ENCODE results near the gene FAM219B. TPM values are rescaled to one million over a fixed set of nuclear protein-coding genes. Genes with fewer than 3 reads are reported as not detected.
A peak's percentile ranks its signal among the peaks of the same experiment; 100 is the strongest.

Gene FAM219B
- total and polyA plus RNA-seq, 10 of the 15 experiments (the other 5 are each of a cell fraction or from before 2014, with no cell fraction given) = 7.6 to 53.2 (median 29.4) TPM

- TF ChIP-seq ZNF592 (IDR thresholded peaks at IDR 0.05) (no peak), IKZF1 (conservative IDR thresholded peaks at IDR 0.05) (peak; percentile 86), USF1 (IDR thresholded peaks at IDR 0.05; ENCODE audit: borderline replicate concordance, extremely low read length, insufficient read depth, low read depth, low read length) (no peak), ZNF274 (IDR thresholded peaks at IDR 0.05; ENCODE audit: insufficient read depth, insufficient read length) (no peak), CBX3 (IDR thresholded peaks at IDR 0.05; ENCODE audit: borderline replicate concordance, low read depth) (no peak), MEF2A (IDR thresholded peaks at IDR 0.05; ENCODE audit: insufficient read depth, low read depth, low read length) (no peak), CEBPZ (IDR thresholded peaks at IDR 0.05; ENCODE audit: low read depth, low read length) (no peak), NR2C2 (IDR thresholded peaks at IDR 0.05; ENCODE audit: borderline replicate concordance, control insufficient read depth, insufficient read length, low read depth) (no peak), HDGF (IDR thresholded peaks at IDR 0.05) (no peak), POLR2AphosphoS2 (IDR thresholded peaks at IDR 0.05; ENCODE audit: low read depth, low read length) (peak; percentile 57; the same call in 1 of the 2 replicates), NFYB (IDR thresholded peaks at IDR 0.05; ENCODE audit: insufficient read depth, low read depth, low read length) (0 out of 2 replicates have a peak, but pooled peaks have one; percentile 7), RFX5 (IDR thresholded peaks at IDR 0.05; ENCODE audit: low read depth, low read length) (peak; percentile 46; the same call in 1 of the 2 replicates), NBN (IDR thresholded peaks at IDR 0.05) (peak; percentile 83), ATF3 (IDR thresholded peaks at IDR 0.05; ENCODE audit: borderline replicate concordance, extremely low read depth, low read depth, low read length) (peak; percentile 1; the same call in 1 of the 2 replicates), BMI1 (IDR thresholded peaks at IDR 0.05; ENCODE audit: borderline replicate concordance) (no peak), IKZF2 (IDR thresholded peaks at IDR 0.05) (no peak; a peak in 1 of 4 replicates), CHD4 (IDR thresholded peaks at IDR 0.05) (no peak), RBBP5 (conservative IDR thresholded peaks at IDR 0.05) (no peak), IRF4 (IDR thresholded peaks at IDR 0.05; ENCODE audit: low read depth, low read length) (0 out of 2 replicates have a peak, but pooled peaks have one; percentile 5), LARP7 (IDR thresholded peaks at IDR 0.05) (peak; percentile 75; the same call in 1 of the 2 replicates), CREM (IDR thresholded peaks at IDR 0.05; ENCODE audit: low read depth) (peak; percentile 93), BACH1 (IDR thresholded peaks at IDR 0.05; ENCODE audit: borderline replicate concordance) (0 out of 2 replicates have a peak, but pooled peaks have one; percentile 62)
Observed at GRCh38 chr15:74889883-74890664, 16.6 kb downstream of the FAM219B start, which contains the start of gene MPI (continued).

All from GM12878 (cell line).